ENCODE data around the gene LARGE2. TPM values are rescaled to one million over a fixed set of nuclear protein-coding genes. Genes with fewer than 3 reads are reported as not detected.

LARGE2 gene
- total RNA-seq, 4 donors from 2014 or later, result 0.24 to 0.37 TPM; not detected in 2

DNA sequence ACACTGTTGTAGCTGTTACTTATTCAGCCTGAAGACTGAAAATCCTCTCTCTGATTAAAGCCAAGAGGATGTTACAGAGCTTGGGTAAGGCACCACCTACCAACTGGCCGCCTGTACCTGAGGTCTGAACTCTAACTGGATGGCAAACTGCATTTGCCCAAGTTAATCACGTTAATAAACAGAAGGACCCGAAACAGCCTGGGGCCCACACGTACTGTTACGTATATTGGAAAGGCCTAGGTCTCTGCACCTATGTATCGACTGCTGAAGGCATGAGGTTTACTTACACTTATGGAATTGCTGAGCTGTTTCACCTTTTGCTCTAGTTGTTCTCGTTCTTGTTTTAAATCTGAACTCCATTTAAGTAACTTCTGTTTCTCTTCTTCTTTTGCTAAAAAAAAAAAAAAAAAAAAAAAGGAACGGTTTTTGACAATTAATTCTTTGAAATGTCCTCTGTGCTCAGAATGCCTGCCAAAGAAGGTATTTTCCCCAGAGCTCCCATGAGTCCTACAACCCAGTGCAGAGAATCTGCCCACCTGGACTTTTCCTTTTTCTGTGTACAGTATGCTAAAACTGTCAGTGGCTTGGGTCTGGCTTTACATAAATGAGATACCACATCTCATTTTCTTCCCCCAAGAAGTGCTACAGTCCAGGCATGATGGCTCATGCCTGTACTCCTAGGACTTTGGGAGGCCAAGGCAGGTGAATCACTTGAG is 13.1 kb downstream of the LARGE2 start:
- DNase-seq (ENCODE audit: low spot score), result no peak
- TF ChIP-seq, protein P1, sequence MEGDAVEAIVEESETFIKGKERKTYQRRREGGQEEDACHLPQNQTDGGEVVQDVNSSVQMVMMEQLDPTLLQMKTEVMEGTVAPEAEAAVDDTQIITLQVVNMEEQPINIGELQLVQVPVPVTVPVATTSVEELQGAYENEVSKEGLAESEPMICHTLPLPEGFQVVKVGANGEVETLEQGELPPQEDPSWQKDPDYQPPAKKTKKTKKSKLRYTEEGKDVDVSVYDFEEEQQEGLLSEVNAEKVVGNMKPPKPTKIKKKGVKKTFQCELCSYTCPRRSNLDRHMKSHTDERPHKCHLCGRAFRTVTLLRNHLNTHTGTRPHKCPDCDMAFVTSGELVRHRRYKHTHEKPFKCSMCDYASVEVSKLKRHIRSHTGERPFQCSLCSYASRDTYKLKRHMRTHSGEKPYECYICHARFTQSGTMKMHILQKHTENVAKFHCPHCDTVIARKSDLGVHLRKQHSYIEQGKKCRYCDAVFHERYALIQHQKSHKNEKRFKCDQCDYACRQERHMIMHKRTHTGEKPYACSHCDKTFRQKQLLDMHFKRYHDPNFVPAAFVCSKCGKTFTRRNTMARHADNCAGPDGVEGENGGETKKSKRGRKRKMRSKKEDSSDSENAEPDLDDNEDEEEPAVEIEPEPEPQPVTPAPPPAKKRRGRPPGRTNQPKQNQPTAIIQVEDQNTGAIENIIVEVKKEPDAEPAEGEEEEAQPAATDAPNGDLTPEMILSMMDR (IDR thresholded peaks at IDR 0.05), result no peak
- no peak for ATAC-seq (ENCODE audit: low FRiP score)

DNA sequence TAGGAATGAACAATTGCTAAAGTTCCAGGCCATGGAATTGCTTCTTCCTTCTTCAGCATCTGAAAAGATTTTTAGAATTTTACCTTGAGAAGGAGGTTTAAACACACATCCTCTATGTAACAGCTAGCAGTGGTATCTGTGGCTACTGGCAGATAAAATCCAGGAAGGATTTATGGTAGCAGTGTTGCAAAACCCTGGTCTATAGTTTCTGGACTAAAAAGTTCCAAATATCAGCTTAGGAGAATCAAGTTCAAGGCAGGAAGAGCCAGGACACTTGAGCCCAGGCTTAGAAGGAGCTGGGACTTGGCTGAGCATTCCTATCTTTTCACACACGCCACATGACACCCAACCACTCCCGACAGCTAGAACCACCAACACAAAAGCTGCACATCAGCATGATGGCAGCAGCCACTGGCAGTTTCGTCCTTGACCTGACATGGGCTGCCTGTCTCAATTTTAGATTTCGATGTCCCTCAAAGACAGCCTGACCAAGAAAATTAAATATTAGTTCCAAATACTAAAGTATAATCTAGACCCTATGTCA is 14.1 kb downstream of the LARGE2 start:
- no peak for ATAC-seq (ENCODE audit: low FRiP score)
- no peak for DNase-seq (ENCODE audit: low spot score)
- TF ChIP-seq, protein P1 (IDR thresholded peaks at IDR 0.05), result no peak

DNA sequence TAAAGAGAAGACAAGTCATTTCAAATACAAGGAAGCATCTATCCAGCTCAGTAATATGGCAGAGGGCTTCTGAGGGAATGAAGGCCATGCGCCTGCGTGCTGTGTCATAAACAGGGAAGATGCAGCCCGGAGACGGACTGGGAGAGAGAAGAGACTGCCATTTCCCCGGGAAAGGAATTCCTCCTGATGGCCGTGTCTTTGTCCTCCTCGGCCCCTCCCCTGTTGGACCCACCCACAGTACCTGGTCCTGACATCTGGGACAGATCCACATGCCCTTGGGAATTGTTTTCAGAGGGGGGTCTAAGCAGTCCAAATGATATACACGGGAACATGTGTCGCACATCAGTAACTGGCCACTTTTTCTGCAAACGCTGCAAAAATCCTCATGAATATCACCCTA is 15.5 kb downstream of the LARGE2 start:
- DNase-seq (ENCODE audit: low spot score) (no peak), ATAC-seq (ENCODE audit: low FRiP score) (no peak)
- TF ChIP-seq, protein P1 (IDR thresholded peaks at IDR 0.05), result no peak

DNA sequence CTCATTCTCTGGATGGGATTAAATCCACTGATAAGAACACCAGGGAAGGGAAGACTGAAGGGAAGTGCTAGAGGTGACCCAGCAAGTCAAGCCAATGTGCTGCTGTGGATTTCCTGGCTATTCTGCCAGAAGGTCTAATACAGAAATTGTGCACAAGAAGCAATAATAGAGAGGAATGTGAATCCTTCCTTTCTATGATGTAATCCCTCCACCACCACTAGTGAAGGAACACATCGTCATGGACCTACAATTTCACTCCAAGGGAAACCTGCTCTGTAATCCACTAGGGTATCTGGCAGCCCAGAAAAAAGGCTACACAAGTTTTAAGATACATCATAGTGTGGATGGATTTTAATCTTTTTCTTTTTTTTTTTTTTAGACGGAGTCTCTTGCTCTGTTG is 17.4 kb downstream of the LARGE2 start:
- DNase-seq (ENCODE audit: low spot score), result no peak

DNA sequence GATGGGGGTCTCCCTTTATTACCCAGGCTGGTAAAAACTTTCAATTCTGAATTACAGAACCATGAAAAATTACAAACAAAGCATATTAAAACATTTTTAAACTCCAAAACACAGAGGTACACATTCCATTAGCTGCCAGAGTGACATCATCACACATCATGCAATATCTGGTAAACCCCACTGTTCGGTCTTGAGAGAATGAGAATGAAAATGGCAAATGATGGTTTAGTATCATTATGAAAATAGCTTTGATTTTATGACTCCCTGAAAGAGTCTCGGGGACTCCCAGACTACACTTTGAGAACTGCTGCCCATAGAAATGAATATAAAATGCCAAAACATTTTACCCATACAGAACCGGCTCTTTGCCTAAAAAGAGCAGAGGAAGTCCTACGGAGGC is 18.8 kb downstream of the LARGE2 start:
- no peak for DNase-seq (ENCODE audit: low spot score)
- no peak for ATAC-seq (ENCODE audit: low FRiP score)
- TF ChIP-seq, protein P1 (IDR thresholded peaks at IDR 0.05), result no peak

More for the DNA sequence above, 17.4 kb downstream of the LARGE2 start:
- TF ChIP-seq, protein P1 (IDR thresholded peaks at IDR 0.05), result no peak
- no peak for ATAC-seq (ENCODE audit: low FRiP score)

DNA sequence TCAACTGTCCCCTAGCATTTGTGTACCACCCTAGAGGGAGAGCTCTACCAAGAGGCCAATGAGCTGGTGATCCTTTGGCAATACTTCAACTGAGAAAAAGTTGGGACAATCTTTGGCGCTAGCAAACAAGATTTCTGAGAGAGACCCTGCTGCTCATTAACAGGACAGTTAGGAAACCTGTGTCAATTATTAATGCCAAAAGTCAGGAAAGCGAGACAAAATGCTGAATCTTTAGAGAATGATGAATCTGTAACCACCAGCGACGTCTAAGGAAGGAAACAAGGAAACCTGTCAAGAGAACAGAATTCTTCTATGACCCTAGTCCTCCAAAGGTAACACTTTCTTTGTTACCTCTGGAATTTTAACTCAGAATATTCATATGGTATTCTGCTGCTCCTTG is 19.9 kb downstream of the LARGE2 start:
- TF ChIP-seq, protein P1 (IDR thresholded peaks at IDR 0.05), result no peak
- no peak for DNase-seq (ENCODE audit: low spot score)
- no peak for ATAC-seq (ENCODE audit: low FRiP score)

Measured in omental fat pad (tissue), 4 donors.